CD4-positive, alpha-beta T cell treated with Interleukin-1 beta for 1 hour (primary cell): ENCODE measurements around the gene PEX10.

ENCODE experiments used
- DNase-seq, 2 donors: peaks; one replicate each; pipeline ENCODE4 v3.0.0-alpha.2; 2020 to 2022

The PEX10 gene

GRCh38 chr1:2403273-2403672, 9.1 kb downstream of the PEX10 start:
- DNase-seq = no peak

GRCh38 chr1:2402420-2402819, 9.9 kb downstream of the PEX10 start:
- DNase-seq = no peak

GRCh38 chr1:2400950-2401649, 11.3 kb downstream of the PEX10 start:
- no peak for DNase-seq

- no peak for DNase-seq
Observed at GRCh38 chr1:2400576-2400909, 11.8 kb downstream of the PEX10 start.

GRCh38 chr1:2399890-2400575, 12.3 kb downstream of the PEX10 start:
- DNase-seq = no peak

- DNase-seq = no peak
Observed at GRCh38 chr1:2398871-2399270, 13.5 kb downstream of the PEX10 start.

- DNase-seq = no peak
Observed at GRCh38 chr1:2397007-2397679, 15.2 kb downstream of the PEX10 start.

GRCh38 chr1:2396476-2396875, 15.9 kb downstream of the PEX10 start:
- no peak for DNase-seq

GRCh38 chr1:2396059-2396458, 16.3 kb downstream of the PEX10 start:
- no peak for DNase-seq

GRCh38 chr1:2395245-2395644, 17.1 kb downstream of the PEX10 start:
- DNase-seq = no peak

- no peak for DNase-seq
Observed at GRCh38 chr1:2394761-2395160, 17.6 kb downstream of the PEX10 start.

GRCh38 chr1:2394220-2394619, 18.1 kb downstream of the PEX10 start:
- no peak for DNase-seq

- no peak for DNase-seq
Observed at GRCh38 chr1:2393471-2393877, 18.9 kb downstream of the PEX10 start.

- no peak for DNase-seq
Observed at GRCh38 chr1:2392686-2393085, 19.7 kb downstream of the PEX10 start.

- DNase-seq = no peak
Observed at GRCh38 chr1:2391931-2392509, 20.3 kb downstream of the PEX10 start.

GRCh38 chr1:2391041-2391930, 21.1 kb downstream of the PEX10 start, which contains the start of the genes MORN1 and RER1:
Gene MORN1, minus strand, starts transcription at chr1:2391554. Its CDS starts 21 bp downstream, at chr1:2391533.
Gene RER1, plus strand, starts transcription at chr1:2391841. Its CDS starts 3,950 bp downstream, at chr1:2395791.
- DNase-seq = peak; percentile 99

- DNase-seq = no peak
Observed at GRCh38 chr1:2389644-2390043, 22.7 kb downstream of the PEX10 start.

- no peak for DNase-seq
Observed at GRCh38 chr1:2388004-2388913, 24.1 kb downstream of the PEX10 start.

GRCh38 chr1:2386636-2387611, 25.4 kb downstream of the PEX10 start:
- DNase-seq = no peak

GRCh38 chr1:2385606-2386280, 26.6 kb downstream of the PEX10 start:
- DNase-seq = no peak
